ENCODE data around the gene VASP. TPM values are rescaled to one million over a fixed set of nuclear protein-coding genes. Genes with fewer than 3 reads are reported as not detected.
A peak's percentile ranks its signal among the peaks of the same experiment; 100 is the strongest.

Gene VASP
- polyA plus RNA-seq, 3 donors, result 132 to 154 (median 144) TPM

GRCh38 chr19:45477186-45477585 lies 30.1 kb upstream of the VASP start:
- Histone ChIP-seq H2AFZ (ENCODE audit: insufficient read depth, low read depth, low read length, poor library complexity, severe bottlenecking) (no peak overlapping the region), H3K4me2 (replicated peaks; ENCODE audit: extremely low read depth, low read length, poor library complexity, severe bottlenecking) (no peak overlapping the region), H3K36me3 (replicated peaks in 1 of 2; ENCODE audit: control insufficient read depth in 1 of 2, insufficient read depth in 2 of 2, low read length in 2 of 2) (peaks cover 0 to 2% of the 10 kb centered on the region in 2 donors), H3K79me2 (ENCODE audit: insufficient read depth, low read length) (no peaks in the 10 kb centered on the region), H3K27ac (ENCODE audit: low read depth in 1 of 2, low read length in 2 of 2) (no peak overlapping the region), H3K4me3 (replicated peaks in 1 of 3; ENCODE audit: low read depth in 2 of 3, low read length in 3 of 3) (no peak overlapping the region), H3K27me3 (ENCODE audit: control insufficient read depth in 2 of 2, insufficient read depth in 2 of 2, low read length in 2 of 2) (peaks cover 9 to 43% of the 10 kb centered on the region in 2 donors), H4K20me1 (ENCODE audit: insufficient read depth, low read length) (peaks cover 31% of the 10 kb centered on the region), H3K4me1 (ENCODE audit: control insufficient read depth in 1 of 2, insufficient read depth in 2 of 2, low read length in 2 of 2) (peaks cover 19 to 24% of the 10 kb centered on the region in 2 donors), H3K9ac (ENCODE audit: insufficient read depth, low read length, poor library complexity, severe bottlenecking) (no peak overlapping the region), H3K9me3 (replicated peaks in 1 of 2; ENCODE audit: control insufficient read depth in 1 of 2, insufficient read depth in 1 of 2, low read length in 2 of 2) (peaks cover 0 to 6% of the 10 kb centered on the region in 2 donors)
- TF ChIP-seq CTCF (IDR thresholded peaks at IDR 0.05), result no peak
- intact Hi-C loops (cut with micrococcal nuclease), result no loop called here
- Mint-ChIP-seq H3K4me3 (peak overlapping the region in 1 of 2 donors; percentile 59), H3K36me3 (peaks cover 19 to 28% of the 10 kb centered on the region in 2 donors), H3K27ac (peak overlapping the region in 3 of 7 donors; percentile 19 to 81 (median 57)), H3K4me1 (peaks cover 38% of the 10 kb centered on the region), H3K9me3 (peaks cover 0 to 22% (median 13%) of the 10 kb centered on the region in 7 donors), H3K27me3 (ENCODE audit: low read depth in 3 of 3) (peaks cover 49 to 59% (median 57%) of the 10 kb centered on the region in 3 donors)
- 21% methylated on average over 3 of the region's 5 CpGs for whole genome bisulfite sequencing (ENCODE audit: insufficient coverage)
- DNase-seq, result peak in 1 of 3 donors; percentile 27

GRCh38 chr19:45477713-45478453 lies 29.4 kb upstream of the VASP start:
- peaks cover 13 to 21% of the 10 kb centered on the region in 2 donors for H3K36me3 Mint-ChIP-seq
- intact Hi-C loops (cut with micrococcal nuclease), result loop anchor here (1.0 to 2.0 kb wide), 3 partner anchors 39 to 51 kb away; no protein-coding TSS in a partner anchor
- peaks cover 31% of the 10 kb centered on the region for H3K4me1 Mint-ChIP-seq
- peaks cover 15 to 17% of the 10 kb centered on the region in 2 donors for H3K4me1 ChIP-seq (ENCODE audit: control insufficient read depth in 1 of 2, insufficient read depth in 2 of 2, low read length in 2 of 2)
- DNase-seq, result peak in 2 of 3 donors; percentile 68 to 82
- H3K9me3 ChIP-seq (replicated peaks in 1 of 2; ENCODE audit: control insufficient read depth in 1 of 2, insufficient read depth in 1 of 2, low read length in 2 of 2), result peaks cover 0 to under 1% of the 10 kb centered on the region in 2 donors
- no peaks in the 10 kb centered on the region for H3K36me3 ChIP-seq (replicated peaks in 1 of 2; ENCODE audit: control insufficient read depth in 1 of 2, insufficient read depth in 2 of 2, low read length in 2 of 2)
- peak overlapping the region in 2 of 3 experiments; percentile 38 to 74 for H3K4me3 ChIP-seq (replicated peaks in 1 of 3; ENCODE audit: low read depth in 2 of 3, low read length in 3 of 3)
- peak overlapping the region; percentile 73 to 98 (median 94) for H3K27ac Mint-ChIP-seq
- peak overlapping the region; percentile 67 for H3K9ac ChIP-seq (ENCODE audit: insufficient read depth, low read length, poor library complexity, severe bottlenecking)
- peaks cover 42 to 52% (median 50%) of the 10 kb centered on the region in 3 donors for H3K27me3 Mint-ChIP-seq (ENCODE audit: low read depth in 3 of 3)
- H3K4me3 Mint-ChIP-seq, result peak overlapping the region; percentile 83 to 87
- peaks cover 24% of the 10 kb centered on the region for H4K20me1 ChIP-seq (ENCODE audit: insufficient read depth, low read length)
- no peak for TF ChIP-seq CTCF (IDR thresholded peaks at IDR 0.05)
- peaks cover 2 to 36% of the 10 kb centered on the region in 2 donors for H3K27me3 ChIP-seq (ENCODE audit: control insufficient read depth in 2 of 2, insufficient read depth in 2 of 2, low read length in 2 of 2)
- 10% methylated on average over 4 of the region's 12 CpGs for WGBS (ENCODE audit: insufficient coverage)
- peaks cover 0 to 15% (median 6%) of the 10 kb centered on the region in 7 donors for H3K9me3 Mint-ChIP-seq
- H3K27ac ChIP-seq (ENCODE audit: low read depth in 1 of 2, low read length in 2 of 2), result peak overlapping the region; percentile 73 to 91
- H2AFZ ChIP-seq (ENCODE audit: insufficient read depth, low read depth, low read length, poor library complexity, severe bottlenecking), result no peak overlapping the region
- no peaks in the 10 kb centered on the region for H3K79me2 ChIP-seq (ENCODE audit: insufficient read depth, low read length)
- peak overlapping the region; percentile 80 for H3K4me2 ChIP-seq (replicated peaks; ENCODE audit: extremely low read depth, low read length, poor library complexity, severe bottlenecking)
